Measurements from ENCODE around the gene BDKRB1. TPM values are rescaled to one million over a fixed set of nuclear protein-coding genes. Genes with fewer than 3 reads are reported as not detected.

Gene BDKRB1
- total RNA-seq, 1 experiment from 2014 or later, result not detected

- H3K14ac ChIP-seq (ENCODE audit: insufficient read depth, low read length), result no peak overlapping the region
- H4K91ac ChIP-seq (ENCODE audit: insufficient read length, low read depth, low read length), result no peak overlapping the region
- H2BK20ac ChIP-seq (ENCODE audit: low read depth, low read length, poor library complexity, severe bottlenecking), result no peak overlapping the region
- no peak overlapping the region for H3K56ac ChIP-seq (ENCODE audit: insufficient read length, low read depth, low read length)
- Mint-ChIP-seq H3K4me1 (peaks cover 0 to 2% of the 10 kb centered on the region in 2 experiments; a peak in 2 of 4 replicates), H3K27me3 (ENCODE audit: low read depth) (peaks cover 10% of the 10 kb centered on the region), H3K9me3 (peaks cover 3 to 6% of the 10 kb centered on the region in 2 experiments), H3K4me3 (no peak overlapping the region), H3K36me3 (ENCODE audit: insufficient read depth in 1 of 3, low read depth in 3 of 3) (peaks cover 0 to under 1% (median 0%) of the 10 kb centered on the region in 3 experiments; a peak in 2 of 7 replicates), H3K27ac (no peak overlapping the region)
- no peak overlapping the region for H2BK12ac ChIP-seq (ENCODE audit: insufficient read length, low read depth, low read length)
- H2AK5ac ChIP-seq (ENCODE audit: insufficient read length, low read length), result no peak overlapping the region
- H3K9me3 ChIP-seq (ENCODE audit: control insufficient read depth, low read depth, low read length), result no peaks in the 10 kb centered on the region
- H3K79me1 ChIP-seq (ENCODE audit: insufficient read depth, low read depth, low read length, poor library complexity, severe bottlenecking), result no peaks in the 10 kb centered on the region
- no peak overlapping the region for H2BK15ac ChIP-seq (ENCODE audit: low read depth, low read length)
- H3K9ac ChIP-seq (ENCODE audit: extremely low read depth, insufficient read length, low read length), result no peak overlapping the region
- no peak overlapping the region for H4K8ac ChIP-seq (replicated peaks; ENCODE audit: insufficient read length, low read depth, low read length)
- H4K20me1 ChIP-seq (ENCODE audit: control insufficient read depth, insufficient read depth, insufficient read length), result no peaks in the 10 kb centered on the region
- no peak for DNase-seq
- H2BK120ac ChIP-seq (ENCODE audit: low read depth, low read length, poor library complexity, severe bottlenecking), result no peak overlapping the region
- H4K5ac ChIP-seq (ENCODE audit: insufficient read length, low read depth, low read length), result no peak overlapping the region
- H3T11ph ChIP-seq (ENCODE audit: low read length), result no peak overlapping the region
- no peaks in the 10 kb centered on the region for H3K23me2 ChIP-seq (ENCODE audit: insufficient read length, low read depth, low read length, poor library complexity, severe bottlenecking)
- no peaks in the 10 kb centered on the region for H3K4me1 ChIP-seq (ENCODE audit: insufficient read depth, low read length)
- H3K27ac ChIP-seq (ENCODE audit: insufficient read length, low read depth, low read length), result no peak overlapping the region
- no peaks in the 10 kb centered on the region for H3K79me2 ChIP-seq (ENCODE audit: insufficient read depth, low read length)
- no peak overlapping the region for H3K18ac ChIP-seq (ENCODE audit: insufficient read length, low read depth, low read length)
- H3K23ac ChIP-seq (ENCODE audit: insufficient read length, low read depth, low read length), result no peak overlapping the region
- no peak overlapping the region for H3K4me2 ChIP-seq (ENCODE audit: insufficient read depth, insufficient read length, low read length)
- TF ChIP-seq, protein P1, sequence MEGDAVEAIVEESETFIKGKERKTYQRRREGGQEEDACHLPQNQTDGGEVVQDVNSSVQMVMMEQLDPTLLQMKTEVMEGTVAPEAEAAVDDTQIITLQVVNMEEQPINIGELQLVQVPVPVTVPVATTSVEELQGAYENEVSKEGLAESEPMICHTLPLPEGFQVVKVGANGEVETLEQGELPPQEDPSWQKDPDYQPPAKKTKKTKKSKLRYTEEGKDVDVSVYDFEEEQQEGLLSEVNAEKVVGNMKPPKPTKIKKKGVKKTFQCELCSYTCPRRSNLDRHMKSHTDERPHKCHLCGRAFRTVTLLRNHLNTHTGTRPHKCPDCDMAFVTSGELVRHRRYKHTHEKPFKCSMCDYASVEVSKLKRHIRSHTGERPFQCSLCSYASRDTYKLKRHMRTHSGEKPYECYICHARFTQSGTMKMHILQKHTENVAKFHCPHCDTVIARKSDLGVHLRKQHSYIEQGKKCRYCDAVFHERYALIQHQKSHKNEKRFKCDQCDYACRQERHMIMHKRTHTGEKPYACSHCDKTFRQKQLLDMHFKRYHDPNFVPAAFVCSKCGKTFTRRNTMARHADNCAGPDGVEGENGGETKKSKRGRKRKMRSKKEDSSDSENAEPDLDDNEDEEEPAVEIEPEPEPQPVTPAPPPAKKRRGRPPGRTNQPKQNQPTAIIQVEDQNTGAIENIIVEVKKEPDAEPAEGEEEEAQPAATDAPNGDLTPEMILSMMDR (conservative IDR thresholded peaks at IDR 0.05), result no peak
- no CpG with 5 or more reads among the region's 8 CpGs for WGBS (ENCODE audit: extremely low coverage, insufficient read length, low lambda C conversion rate)
- H3K27me3 ChIP-seq (ENCODE audit: insufficient read depth, low read length), result no peaks in the 10 kb centered on the region
- H2BK5ac ChIP-seq (ENCODE audit: insufficient read length, low read length), result no peak overlapping the region
- H2AFZ ChIP-seq (ENCODE audit: low read length), result no peak overlapping the region
- no peak overlapping the region for H3K4ac ChIP-seq (ENCODE audit: low read depth, low read length)
These were observed 38.6 kb upstream of the BDKRB1 start for GRCh38 chr14:96217376-96217913.

Measured in H9 (cell line).